ENCODE measurements around the gene NUMB.
"Not testable (repeated sequence)": the region's sequence is repeated elsewhere in the genome, so short reads cannot be mapped to it uniquely, and the experiment has no call there.

NUMB gene

GRCh38 chr14:73312687-73313086 lies 145.7 kb downstream of the NUMB start:
- no peak overlapping the region for H2BK120ac ChIP-seq (ENCODE audit: insufficient read depth, low read length, poor library complexity)
- no peak overlapping the region for H4K8ac ChIP-seq (ENCODE audit: low read depth, low read length)
- no peaks in the 10 kb centered on the region for H3K27me3 ChIP-seq (ENCODE audit: insufficient read depth, low read length)
- WGBS (ENCODE audit: extremely low coverage, insufficient coverage, insufficient read length) = no CpG with 5 or more reads among the region's 3 CpGs
- no peaks in the 10 kb centered on the region for H3K79me2 ChIP-seq (ENCODE audit: control insufficient read depth, insufficient read depth, low read length, poor library complexity)
- no peak overlapping the region for H3K18ac ChIP-seq (ENCODE audit: low read length)
- DNase-seq = no peak
- no peaks in the 10 kb centered on the region for H3K36me3 ChIP-seq (ENCODE audit: control insufficient read depth in 1 of 2, insufficient read depth in 2 of 2, low read length in 2 of 2)
- H3K4me1 ChIP-seq (ENCODE audit: control insufficient read depth in 1 of 2, insufficient read depth in 2 of 2, low read length in 2 of 2) = peaks cover 0 to 1% of the 10 kb centered on the region in 2 experiments
- H3K4ac ChIP-seq (ENCODE audit: low read depth, low read length) = no peak overlapping the region
- H4K91ac ChIP-seq (ENCODE audit: low read depth, low read length) = no peak overlapping the region
- H3K14ac ChIP-seq (ENCODE audit: low read length) = no peak overlapping the region
- no peak overlapping the region for H2AFZ ChIP-seq (ENCODE audit: insufficient read depth, low read length, poor library complexity)
- no peak overlapping the region for H3K4me2 ChIP-seq (ENCODE audit: low read length)
- no peaks in the 10 kb centered on the region for H3K9me3 ChIP-seq (ENCODE audit: insufficient read depth, low read depth, low read length)
- no peak overlapping the region for H3K23ac ChIP-seq (ENCODE audit: low read length)
- H3K27ac ChIP-seq (ENCODE audit: low read depth, low read length) = no peak overlapping the region
- no peak overlapping the region for H2AK5ac ChIP-seq (ENCODE audit: low read length)
- no peak overlapping the region for H3K9ac ChIP-seq (ENCODE audit: low read length)
- H3K4me3 ChIP-seq (ENCODE audit: low read depth, low read length) = no peak overlapping the region
- no peak overlapping the region for H2BK12ac ChIP-seq (ENCODE audit: low read length)
- no peak overlapping the region for H2BK5ac ChIP-seq (ENCODE audit: low read depth, low read length, poor library complexity)
- no peaks in the 10 kb centered on the region for H3K79me1 ChIP-seq (ENCODE audit: low read length)
- no peak overlapping the region for H4K12ac ChIP-seq (ENCODE audit: low read depth, low read length)

- DNase-seq = no peak
Measured at GRCh38 chr14:73311708-73312030, 146.7 kb downstream of the NUMB start.

GRCh38 chr14:73309207-73309606 lies 149.1 kb downstream of the NUMB start:
- not testable (repeated sequence) for H2BK12ac ChIP-seq (ENCODE audit: low read length); H3K9me3 ChIP-seq (ENCODE audit: insufficient read depth, low read depth, low read length); H3K4me1 ChIP-seq (ENCODE audit: control insufficient read depth in 1 of 2, insufficient read depth in 2 of 2, low read length in 2 of 2); H3K9ac ChIP-seq (ENCODE audit: low read length); H4K91ac ChIP-seq (ENCODE audit: low read depth, low read length); H3K36me3 ChIP-seq (ENCODE audit: control insufficient read depth in 1 of 2, insufficient read depth in 2 of 2, low read length in 2 of 2); DNase-seq; H3K4ac ChIP-seq (ENCODE audit: low read depth, low read length); H3K79me2 ChIP-seq (ENCODE audit: control insufficient read depth, insufficient read depth, low read length, poor library complexity); H3K4me3 ChIP-seq (ENCODE audit: low read depth, low read length); H2AFZ ChIP-seq (ENCODE audit: insufficient read depth, low read length, poor library complexity); H3K79me1 ChIP-seq (ENCODE audit: low read length); H3K27me3 ChIP-seq (ENCODE audit: insufficient read depth, low read length); H2BK5ac ChIP-seq (ENCODE audit: low read depth, low read length, poor library complexity); H3K4me2 ChIP-seq (ENCODE audit: low read length); H3K14ac ChIP-seq (ENCODE audit: low read length); H2AK5ac ChIP-seq (ENCODE audit: low read length); H3K23ac ChIP-seq (ENCODE audit: low read length); H4K8ac ChIP-seq (ENCODE audit: low read depth, low read length); H3K27ac ChIP-seq (ENCODE audit: low read depth, low read length); H2BK120ac ChIP-seq (ENCODE audit: insufficient read depth, low read length, poor library complexity); H3K18ac ChIP-seq (ENCODE audit: low read length); H4K12ac ChIP-seq (ENCODE audit: low read depth, low read length)
- WGBS (ENCODE audit: extremely low coverage, insufficient coverage, insufficient read length) = no CpG with 5 or more reads among the region's 1 CpG

More at GRCh38 chr14:73311708-73312030, 146.7 kb downstream of the NUMB start:
- H3K14ac ChIP-seq (ENCODE audit: low read length) = no peak overlapping the region
- peaks cover 0 to 1% of the 10 kb centered on the region in 2 experiments for H3K4me1 ChIP-seq (ENCODE audit: control insufficient read depth in 1 of 2, insufficient read depth in 2 of 2, low read length in 2 of 2)
- no peak overlapping the region for H3K9ac ChIP-seq (ENCODE audit: low read length)
- no peak overlapping the region for H3K23ac ChIP-seq (ENCODE audit: low read length)
- no peak overlapping the region for H4K91ac ChIP-seq (ENCODE audit: low read depth, low read length)
- no peak overlapping the region for H2BK5ac ChIP-seq (ENCODE audit: low read depth, low read length, poor library complexity)
- no peak overlapping the region for H3K4me3 ChIP-seq (ENCODE audit: low read depth, low read length)
- H3K27me3 ChIP-seq (ENCODE audit: insufficient read depth, low read length) = no peaks in the 10 kb centered on the region
- no CpG with 5 or more reads among the region's 2 CpGs for WGBS (ENCODE audit: extremely low coverage, insufficient coverage, insufficient read length)
- H3K18ac ChIP-seq (ENCODE audit: low read length) = no peak overlapping the region
- H2BK120ac ChIP-seq (ENCODE audit: insufficient read depth, low read length, poor library complexity) = no peak overlapping the region
- H3K79me1 ChIP-seq (ENCODE audit: low read length) = no peaks in the 10 kb centered on the region
- no peaks in the 10 kb centered on the region for H3K36me3 ChIP-seq (ENCODE audit: control insufficient read depth in 1 of 2, insufficient read depth in 2 of 2, low read length in 2 of 2)
- H3K27ac ChIP-seq (ENCODE audit: low read depth, low read length) = no peak overlapping the region
- no peaks in the 10 kb centered on the region for H3K9me3 ChIP-seq (ENCODE audit: insufficient read depth, low read depth, low read length)
- H2AK5ac ChIP-seq (ENCODE audit: low read length) = no peak overlapping the region
- H2AFZ ChIP-seq (ENCODE audit: insufficient read depth, low read length, poor library complexity) = no peak overlapping the region
- H3K79me2 ChIP-seq (ENCODE audit: control insufficient read depth, insufficient read depth, low read length, poor library complexity) = no peaks in the 10 kb centered on the region
- no peak overlapping the region for H3K4me2 ChIP-seq (ENCODE audit: low read length)
- H3K4ac ChIP-seq (ENCODE audit: low read depth, low read length) = no peak overlapping the region
- no peak overlapping the region for H4K8ac ChIP-seq (ENCODE audit: low read depth, low read length)
- no peak overlapping the region for H4K12ac ChIP-seq (ENCODE audit: low read depth, low read length)
- H2BK12ac ChIP-seq (ENCODE audit: low read length) = no peak overlapping the region

GRCh38 chr14:73307261-73307660 lies 151.1 kb downstream of the NUMB start:
- Histone ChIP-seq H3K9ac (ENCODE audit: low read length) (no peak overlapping the region), H2AK5ac (ENCODE audit: low read length) (no peak overlapping the region), H3K9me3 (ENCODE audit: insufficient read depth, low read depth, low read length) (no peaks in the 10 kb centered on the region), H2BK5ac (ENCODE audit: low read depth, low read length, poor library complexity) (no peak overlapping the region), H3K4me2 (ENCODE audit: low read length) (no peak overlapping the region), H3K79me1 (ENCODE audit: low read length) (no peaks in the 10 kb centered on the region), H3K27me3 (ENCODE audit: insufficient read depth, low read length) (no peaks in the 10 kb centered on the region), H3K18ac (ENCODE audit: low read length) (no peak overlapping the region), H2AFZ (ENCODE audit: insufficient read depth, low read length, poor library complexity) (no peak overlapping the region), H4K12ac (ENCODE audit: low read depth, low read length) (no peak overlapping the region), H3K14ac (ENCODE audit: low read length) (no peak overlapping the region), H2BK12ac (ENCODE audit: low read length) (no peak overlapping the region), H2BK120ac (ENCODE audit: insufficient read depth, low read length, poor library complexity) (no peak overlapping the region), H4K91ac (ENCODE audit: low read depth, low read length) (no peak overlapping the region), H3K4me3 (ENCODE audit: low read depth, low read length) (no peak overlapping the region), H3K36me3 (ENCODE audit: control insufficient read depth in 1 of 2, insufficient read depth in 2 of 2, low read length in 2 of 2) (no peaks in the 10 kb centered on the region), H3K79me2 (ENCODE audit: control insufficient read depth, insufficient read depth, low read length, poor library complexity) (no peaks in the 10 kb centered on the region), H4K8ac (ENCODE audit: low read depth, low read length) (no peak overlapping the region), H3K4ac (ENCODE audit: low read depth, low read length) (no peak overlapping the region), H3K23ac (ENCODE audit: low read length) (no peak overlapping the region), H3K27ac (ENCODE audit: low read depth, low read length) (no peak overlapping the region), H3K4me1 (ENCODE audit: control insufficient read depth in 1 of 2, insufficient read depth in 2 of 2, low read length in 2 of 2) (peaks cover 0 to 1% of the 10 kb centered on the region in 2 experiments)
- DNase-seq = peak; percentile 64 to 87
- WGBS (ENCODE audit: extremely low coverage, insufficient coverage, insufficient read length) = no CpG with 5 or more reads among the region's 3 CpGs
